ENCODE measurements around the gene CNIH1.

Gene CNIH1

GRCh38 chr14:54440873-54441868 is at the start of gene CNIH1:
TSS of gene CNIH1 (minus strand) at chr14:54441374. CDS start at chr14:54441327, 47 bp downstream.
- peak; percentile 67 for DNase-seq

- no peak for DNase-seq
These were observed 49.4 kb upstream of the CNIH1 start for GRCh38 chr14:54490445-54491175.

- DNase-seq = no peak
These were observed 48.7 kb upstream of the CNIH1 start for GRCh38 chr14:54489731-54490444.

- DNase-seq = no peak
These were observed 48.1 kb upstream of the CNIH1 start for GRCh38 chr14:54489318-54489683.

GRCh38 chr14:54488646-54489317 is 47.6 kb upstream of the CNIH1 start, which contains the start of gene GMFB:
TSS of gene GMFB (minus strand) at chr14:54488980. CDS start at chr14:54488927, 53 bp downstream.
- peak; percentile 34 for DNase-seq

- no peak for DNase-seq
These were observed 47.1 kb upstream of the CNIH1 start for GRCh38 chr14:54488318-54488645.

GRCh38 chr14:54487771-54488170 is 46.6 kb upstream of the CNIH1 start:
- no peak for DNase-seq

- no peak for DNase-seq
These were observed 45.5 kb upstream of the CNIH1 start for GRCh38 chr14:54486685-54487084.

GRCh38 chr14:54483846-54484245 is 42.7 kb upstream of the CNIH1 start:
- no peak for DNase-seq

GRCh38 chr14:54483073-54483745 is 42.0 kb upstream of the CNIH1 start:
- DNase-seq = no peak

- no peak for DNase-seq
These were observed 40.5 kb upstream of the CNIH1 start for GRCh38 chr14:54481695-54482094.

GRCh38 chr14:54480830-54481562 is 39.8 kb upstream of the CNIH1 start:
- DNase-seq = no peak

- no peak for DNase-seq
These were observed 37.6 kb upstream of the CNIH1 start for GRCh38 chr14:54478636-54479215.

GRCh38 chr14:54475911-54476310 is 34.7 kb upstream of the CNIH1 start:
- DNase-seq = no peak

- no peak for DNase-seq
These were observed 34.2 kb upstream of the CNIH1 start for GRCh38 chr14:54475187-54475899.

- DNase-seq = no peak
These were observed 33.1 kb upstream of the CNIH1 start for GRCh38 chr14:54474232-54474793.

- DNase-seq = no peak
These were observed 31.1 kb upstream of the CNIH1 start for GRCh38 chr14:54472315-54472714.

- no peak for DNase-seq
These were observed 30.5 kb upstream of the CNIH1 start for GRCh38 chr14:54471641-54472040.

GRCh38 chr14:54470701-54471100 is 29.5 kb upstream of the CNIH1 start:
- no peak for DNase-seq

GRCh38 chr14:54467280-54467679 is 26.1 kb upstream of the CNIH1 start:
- no peak for DNase-seq
